PC-3 (cell line): Measurements from ENCODE around the gene STAT2. TPM values are rescaled to one million over a fixed set of nuclear protein-coding genes. Genes with fewer than 3 reads are reported as not detected.
"Not testable (repeated sequence)": the region's sequence is repeated elsewhere in the genome, so short reads cannot be mapped to it uniquely, and the experiment has no call there.

Source experiments
- ATAC-seq: fragments of 200-7000 bp; cut with Tn5 transposase; 2 replicates; pipeline ENCODE4 v1.9.1; 2020; ENCODE audit warnings: mild to moderate bottlenecking, moderate library complexity
- BruUV-seq: library from RNA; stranded (reverse); fragments of 400-500 nt; replicated peaks from 2 replicates; lab custom pipeline; 2021; lab: Mats Ljungman, UMichigan
- CTCF ChIA-PET: fragments of 300-600 bp; sonication (Branson Sonifier 250); formaldehyde crosslinking; loops from one replicate; lab custom pipeline; 2022; ENCODE audit warnings: antibody characterized with exemption; lab: Charles Lee
- POLR2A ChIA-PET: fragments of 300-600 bp; sonication (Branson Sonifier 250); formaldehyde crosslinking; loops from one replicate; lab custom pipeline; 2022; ENCODE audit warnings: antibody characterized with exemption; ENCODE audit not compliant: unreplicated experiment; lab: Charles Lee
- DNase-seq: peaks from one replicate; pipeline ENCODE4 v3.0.0-alpha.2; 2015
- H2AFZ ChIP-seq: fragments of 300-600 bp; sonication (generic); 2 replicates; pipeline ENCODE4 v1.6.0; 2016; ENCODE audit warnings: antibody characterized with exemption, low read length
- H3F3A ChIP-seq: fragments of 300-600 bp; sonication (generic); one replicate; pipeline ENCODE4 v1.6.0; 2017; ENCODE audit warnings: antibody characterized with exemption, low read length, control low read depth, mild to moderate bottlenecking; ENCODE audit not compliant: unreplicated experiment
- H3K27ac ChIP-seq: fragments of 300-600 bp; sonication (generic); 2 replicates; pipeline ENCODE4 v1.5.1; 2016; ENCODE audit warnings: mild to moderate bottlenecking, low read length
- H3K27me3 ChIP-seq: fragments of 300-600 bp; sonication (generic); 2 replicates; pipeline ENCODE4 v1.6.1; 2016; ENCODE audit warnings: low read length, mixed read lengths
- H3K36me3 ChIP-seq: fragments of 300-600 bp; sonication (generic); 2 replicates; pipeline ENCODE4 v1.6.1; 2016; ENCODE audit warnings: low read depth, mixed run types, low read length, mixed read lengths
- H3K4me1 ChIP-seq: fragments of 300-600 bp; sonication (generic); 2 replicates; pipeline ENCODE4 v1.5.1; 2016; ENCODE audit warnings: low read length; ENCODE audit not compliant: insufficient read depth
- H3K4me2 ChIP-seq: fragments of 300-600 bp; sonication (generic); 2 replicates; pipeline ENCODE4 v1.6.0; 2016; ENCODE audit warnings: low read length
- H3K4me3 ChIP-seq: fragments of 300-600 bp; sonication (generic); 2 replicates; pipeline ENCODE4 v1.5.1; 2016; ENCODE audit warnings: mild to moderate bottlenecking, low read length, mixed read lengths
- H3K79me2 ChIP-seq: fragments of 300-600 bp; sonication (generic); 2 replicates; pipeline ENCODE4 v1.6.1; 2017; ENCODE audit warnings: low read length, mixed read lengths
- H3K9ac ChIP-seq: fragments of 300-600 bp; sonication (generic); 2 replicates; pipeline ENCODE4 v1.6.0; 2016; ENCODE audit warnings: mild to moderate bottlenecking, low read length
- H3K9me2 ChIP-seq: fragments of 300-600 bp; sonication (generic); replicated peaks from 2 replicates; pipeline ENCODE4 v1.6.1; 2016; ENCODE audit warnings: mixed run types, low read length, mixed read lengths
- H3K9me3 ChIP-seq: fragments of 300-600 bp; sonication (generic); 2 replicates; pipeline ENCODE4 v1.6.1; 2016; ENCODE audit warnings: low read length, mixed read lengths
- H4K20me1 ChIP-seq: fragments of 300-600 bp; sonication (generic); 2 replicates; pipeline ENCODE4 v1.6.1; 2016; ENCODE audit warnings: low read length, mixed read lengths
- CTCF ChIP-seq: fragments of 300-600 bp; sonication (generic); conservative IDR thresholded peaks from 2 replicates; pipeline ENCODE4 v1.5.1; 2017; ENCODE audit warnings: antibody characterized with exemption, low read depth, mild to moderate bottlenecking, low read length
- EZH2 ChIP-seq: fragments of 300-600 bp; sonication (generic); IDR thresholded peaks from one replicate; pipeline ENCODE4 v1.6.1; 2017; ENCODE audit warnings: antibody characterized with exemption, mild to moderate bottlenecking, low read length; ENCODE audit not compliant: unreplicated experiment
- EZH2phosphoT487 ChIP-seq: fragments of 300-600 bp; sonication (generic); IDR thresholded peaks from 2 replicates; pipeline ENCODE4 v1.6.1; 2018; ENCODE audit warnings: mild to moderate bottlenecking, antibody characterized with exemption, low read length, borderline replicate concordance
- intact Hi-C: fragments of 100-400 bp; cut with micrococcal nuclease; formaldehyde crosslinking; loops from 2 replicates; pipeline ENCODE4 v1.9.0; 2023
- total RNA-seq: library from RNA; depleted of rRNA; stranded (reverse); fragments of >200 nt; gene quantifications from 2 replicates; pipeline ENCODE4 v1.2.3, GENCODE V29; 2014

STAT2 gene
- total RNA-seq, 1 experiment from 2014 or later = 68.8 TPM

- Histone ChIP-seq H4K20me1 (no peaks in the 10 kb centered on the region), H3K27me3 (no peaks in the 10 kb centered on the region), H3F3A (no peaks in the 10 kb centered on the region), H3K9me2 (no peaks in the 10 kb centered on the region), H3K27ac (no peak overlapping the region), H3K4me2 (no peak overlapping the region), H3K9me3 (no peaks in the 10 kb centered on the region), H3K4me3 (no peak overlapping the region), H2AFZ (no peak overlapping the region), H3K36me3 (0 out of 2 replicates have a peak, but pooled peaks cover 2% of the 10 kb centered on the region), H3K4me1 (peaks cover 10% of the 10 kb centered on the region; the same call in 1 of the 2 replicates), H3K79me2 (no peaks in the 10 kb centered on the region), H3K9ac (no peak overlapping the region)
- DNase-seq = peak; percentile 42
- ChIA-PET CTCF (no interaction called here), POLR2A (no interaction called here)
- no peak for TF ChIP-seq CTCF
- TF ChIP-seq EZH2phosphoT487 = no peak
- no peak for TF ChIP-seq EZH2
- ATAC-seq = no peak
- TSS peak; percentile 13 for BruUV-seq
- intact Hi-C loops = no loop called here
These were observed 33.4 kb downstream of the STAT2 start for GRCh38 chr12:56326533-56326932.

- TF ChIP-seq EZH2phosphoT487 (no peak), EZH2 (no peak), CTCF (no peak)
- H3K79me2 ChIP-seq = no peaks in the 10 kb centered on the region
- no peak overlapping the region for H3K4me2 ChIP-seq
- no peaks in the 10 kb centered on the region for H3K27me3 ChIP-seq
- peaks cover 10% of the 10 kb centered on the region; the same call in 1 of the 2 replicates for H3K4me1 ChIP-seq
- DNase-seq = no peak
- H3K9me3 ChIP-seq = no peaks in the 10 kb centered on the region
- ChIA-PET POLR2A (no interaction called here), CTCF (no interaction called here)
- no peak overlapping the region for H3K4me3 ChIP-seq
- no peaks in the 10 kb centered on the region for H3F3A ChIP-seq
- no peak overlapping the region for H3K27ac ChIP-seq
- H3K9me2 ChIP-seq = no peaks in the 10 kb centered on the region
- ATAC-seq = no peak
- BruUV-seq = no TSS peak
- H3K36me3 ChIP-seq = 0 out of 2 replicates have a peak, but pooled peaks cover 2% of the 10 kb centered on the region
- intact Hi-C loops = no loop called here
- H2AFZ ChIP-seq = no peak overlapping the region
- no peak overlapping the region for H3K9ac ChIP-seq
- no peaks in the 10 kb centered on the region for H4K20me1 ChIP-seq
These were observed 33.8 kb downstream of the STAT2 start for GRCh38 chr12:56326126-56326525.

GRCh38 chr12:56324206-56324605, 35.7 kb downstream of the STAT2 start:
- Histone ChIP-seq H4K20me1 (no peaks in the 10 kb centered on the region), H3K4me3 (no peak overlapping the region), H3K36me3 (0 out of 2 replicates have a peak, but pooled peaks cover 2% of the 10 kb centered on the region), H3K27me3 (no peaks in the 10 kb centered on the region), H3K27ac (no peak overlapping the region), H2AFZ (no peak overlapping the region), H3K9me2 (no peaks in the 10 kb centered on the region), H3K4me1 (peaks cover 10% of the 10 kb centered on the region; the same call in 1 of the 2 replicates), H3F3A (no peaks in the 10 kb centered on the region), H3K9ac (no peak overlapping the region), H3K4me2 (no peak overlapping the region), H3K9me3 (no peaks in the 10 kb centered on the region), H3K79me2 (no peaks in the 10 kb centered on the region)
- no TSS peak for BruUV-seq
- intact Hi-C loops = no loop called here
- ChIA-PET POLR2A (no interaction called here), CTCF (no interaction called here)
- DNase-seq = no peak
- no peak for ATAC-seq
- no peak for TF ChIP-seq CTCF
- no peak for TF ChIP-seq EZH2
- no peak for TF ChIP-seq EZH2phosphoT487

- intact Hi-C loops, H3K36me3 ChIP-seq, H3K27ac ChIP-seq, H3K9me2 ChIP-seq, H3K9ac ChIP-seq, POLR2A ChIA-PET, H3K79me2 ChIP-seq, CTCF ChIA-PET, H3K27me3 ChIP-seq, H3K4me3 ChIP-seq, H3K4me1 ChIP-seq, H3K9me3 ChIP-seq, H3K4me2 ChIP-seq, H2AFZ ChIP-seq, DNase-seq, ATAC-seq, H3F3A ChIP-seq, H4K20me1 ChIP-seq, BruUV-seq: not testable (repeated sequence)
These were observed 38.3 kb downstream of the STAT2 start for GRCh38 chr12:56321610-56322009.
